DOHH2 (cell line): ENCODE results near the gene SIPA1L3.

ENCODE experiments used
- H3F3A ChIP-seq: fragments of 200-600 bp; sonication (generic), shearing (Covaris generic); 2 replicates; pipeline ENCODE4 v1.6.0; 2016; ENCODE audit warnings: antibody characterized with exemption, mild to moderate bottlenecking; ENCODE audit not compliant: control insufficient read depth, insufficient read depth
- H3K27ac ChIP-seq: fragments of 200-600 bp; sonication (generic); 2 replicates; pipeline ENCODE4 v1.5.1; 2014; ENCODE audit warnings: low read depth, mild to moderate bottlenecking, low read length, moderate library complexity
- H3K27me3 ChIP-seq: fragments of 200-600 bp; sonication (generic); 2 replicates; pipeline ENCODE4 v1.6.1; 2014; ENCODE audit warnings: mild to moderate bottlenecking, low read length, mixed read lengths; ENCODE audit not compliant: control insufficient read depth
- H3K36me3 ChIP-seq: fragments of 200-600 bp; sonication (generic); 2 replicates; pipeline ENCODE4 v1.6.1; 2014; ENCODE audit warnings: mild to moderate bottlenecking, low read length, moderate library complexity, mixed read lengths; ENCODE audit not compliant: control insufficient read depth
- H3K4me1 ChIP-seq: fragments of 200-600 bp; sonication (generic); 2 replicates; pipeline ENCODE4 v1.6.1; 2014; ENCODE audit warnings: mild to moderate bottlenecking, low read length, mixed read lengths; ENCODE audit not compliant: control insufficient read depth
- H3K4me2 ChIP-seq: fragments of 200-600 bp; sonication (generic); 2 replicates; pipeline ENCODE4 v1.6.0; 2014; ENCODE audit warnings: mild to moderate bottlenecking, low read length, moderate library complexity
- H3K4me3 ChIP-seq: fragments of 200-600 bp; sonication (generic); 2 replicates; pipeline ENCODE4 v1.5.1; 2014; ENCODE audit warnings: mild to moderate bottlenecking, low read length, mixed read lengths
- H3K79me2 ChIP-seq: fragments of 200-600 bp; sonication (generic); 2 replicates; pipeline ENCODE4 v1.6.1; 2014; ENCODE audit warnings: mild to moderate bottlenecking, low read length, mixed read lengths; ENCODE audit not compliant: control insufficient read depth
- H3K9me2 ChIP-seq: fragments of 200-600 bp; sonication (generic); replicated peaks from 2 replicates; pipeline ENCODE4 v1.6.1; 2014; ENCODE audit warnings: mild to moderate bottlenecking, low read length, mixed read lengths; ENCODE audit not compliant: control insufficient read depth
- H3K9me3 ChIP-seq: fragments of 200-600 bp; sonication (generic); 2 replicates; pipeline ENCODE4 v1.6.1; 2014; ENCODE audit warnings: antibody characterized with exemption, low read length, mixed read lengths; ENCODE audit not compliant: control insufficient read depth, insufficient read depth
- H4K20me1 ChIP-seq: fragments of 200-600 bp; sonication (generic); 2 replicates; pipeline ENCODE4 v1.6.0; 2014; ENCODE audit warnings: low read depth, mild to moderate bottlenecking, antibody characterized with exemption, low read length, moderate library complexity; ENCODE audit not compliant: control insufficient read depth, insufficient read depth
- EZH2phosphoT487 ChIP-seq: fragments of 200-600 bp; sonication (generic); IDR thresholded peaks from 2 replicates; pipeline ENCODE4 v1.6.1; 2017; ENCODE audit warnings: borderline replicate concordance, mild to moderate bottlenecking, antibody characterized with exemption, low read length, moderate library complexity, mixed read lengths
- TF ChIP-seq, protein P1 (sequence below): fragments of 200-600 bp; sonication (generic); IDR thresholded peaks from one replicate; pipeline ENCODE4 v1.5.1; 2014; ENCODE audit warnings: antibody characterized with exemption, mild to moderate bottlenecking, low read depth, low read length; ENCODE audit not compliant: poor library complexity, severe bottlenecking

Gene SIPA1L3

DNA sequence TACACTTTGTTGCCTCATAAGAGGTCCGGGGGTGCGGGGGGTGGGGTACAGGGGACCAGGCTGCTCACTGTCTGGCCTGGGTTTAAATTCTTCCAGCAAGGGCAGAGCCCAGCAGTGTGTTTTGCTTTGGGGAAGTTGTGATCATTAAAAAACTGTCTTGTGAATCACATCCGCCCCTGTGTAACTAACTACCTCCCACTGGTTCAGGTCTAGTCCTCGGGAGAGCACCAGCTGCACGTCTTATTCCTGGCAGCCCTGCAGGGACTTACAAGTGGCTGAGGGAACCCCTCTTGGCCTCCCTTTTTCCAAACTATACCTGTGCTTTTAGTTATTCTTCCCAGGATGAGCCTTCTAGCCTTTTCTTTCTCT, 127.5 kb downstream of the SIPA1L3 start:
- TF ChIP-seq, protein P1, sequence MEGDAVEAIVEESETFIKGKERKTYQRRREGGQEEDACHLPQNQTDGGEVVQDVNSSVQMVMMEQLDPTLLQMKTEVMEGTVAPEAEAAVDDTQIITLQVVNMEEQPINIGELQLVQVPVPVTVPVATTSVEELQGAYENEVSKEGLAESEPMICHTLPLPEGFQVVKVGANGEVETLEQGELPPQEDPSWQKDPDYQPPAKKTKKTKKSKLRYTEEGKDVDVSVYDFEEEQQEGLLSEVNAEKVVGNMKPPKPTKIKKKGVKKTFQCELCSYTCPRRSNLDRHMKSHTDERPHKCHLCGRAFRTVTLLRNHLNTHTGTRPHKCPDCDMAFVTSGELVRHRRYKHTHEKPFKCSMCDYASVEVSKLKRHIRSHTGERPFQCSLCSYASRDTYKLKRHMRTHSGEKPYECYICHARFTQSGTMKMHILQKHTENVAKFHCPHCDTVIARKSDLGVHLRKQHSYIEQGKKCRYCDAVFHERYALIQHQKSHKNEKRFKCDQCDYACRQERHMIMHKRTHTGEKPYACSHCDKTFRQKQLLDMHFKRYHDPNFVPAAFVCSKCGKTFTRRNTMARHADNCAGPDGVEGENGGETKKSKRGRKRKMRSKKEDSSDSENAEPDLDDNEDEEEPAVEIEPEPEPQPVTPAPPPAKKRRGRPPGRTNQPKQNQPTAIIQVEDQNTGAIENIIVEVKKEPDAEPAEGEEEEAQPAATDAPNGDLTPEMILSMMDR: no peak
- no peak for TF ChIP-seq EZH2phosphoT487
- H4K20me1 ChIP-seq: 0 out of 2 replicates have a peak, but pooled peaks cover 4% of the 10 kb centered on the region
- peak overlapping the region; percentile 53 for H3K4me3 ChIP-seq
- no peaks in the 10 kb centered on the region for H3K9me2 ChIP-seq
- peak overlapping the region; percentile 67 for H3K27ac ChIP-seq
- peaks cover 6% of the 10 kb centered on the region; the same call in 1 of the 2 replicates for H3F3A ChIP-seq
- peaks cover 12% of the 10 kb centered on the region for H3K36me3 ChIP-seq
- peak overlapping the region; percentile 66 for H3K4me2 ChIP-seq
- H3K4me1 ChIP-seq: peaks cover 46% of the 10 kb centered on the region
- peaks cover 21% of the 10 kb centered on the region for H3K79me2 ChIP-seq
- H3K27me3 ChIP-seq: no peaks in the 10 kb centered on the region
- H3K9me3 ChIP-seq: no peaks in the 10 kb centered on the region

DNA sequence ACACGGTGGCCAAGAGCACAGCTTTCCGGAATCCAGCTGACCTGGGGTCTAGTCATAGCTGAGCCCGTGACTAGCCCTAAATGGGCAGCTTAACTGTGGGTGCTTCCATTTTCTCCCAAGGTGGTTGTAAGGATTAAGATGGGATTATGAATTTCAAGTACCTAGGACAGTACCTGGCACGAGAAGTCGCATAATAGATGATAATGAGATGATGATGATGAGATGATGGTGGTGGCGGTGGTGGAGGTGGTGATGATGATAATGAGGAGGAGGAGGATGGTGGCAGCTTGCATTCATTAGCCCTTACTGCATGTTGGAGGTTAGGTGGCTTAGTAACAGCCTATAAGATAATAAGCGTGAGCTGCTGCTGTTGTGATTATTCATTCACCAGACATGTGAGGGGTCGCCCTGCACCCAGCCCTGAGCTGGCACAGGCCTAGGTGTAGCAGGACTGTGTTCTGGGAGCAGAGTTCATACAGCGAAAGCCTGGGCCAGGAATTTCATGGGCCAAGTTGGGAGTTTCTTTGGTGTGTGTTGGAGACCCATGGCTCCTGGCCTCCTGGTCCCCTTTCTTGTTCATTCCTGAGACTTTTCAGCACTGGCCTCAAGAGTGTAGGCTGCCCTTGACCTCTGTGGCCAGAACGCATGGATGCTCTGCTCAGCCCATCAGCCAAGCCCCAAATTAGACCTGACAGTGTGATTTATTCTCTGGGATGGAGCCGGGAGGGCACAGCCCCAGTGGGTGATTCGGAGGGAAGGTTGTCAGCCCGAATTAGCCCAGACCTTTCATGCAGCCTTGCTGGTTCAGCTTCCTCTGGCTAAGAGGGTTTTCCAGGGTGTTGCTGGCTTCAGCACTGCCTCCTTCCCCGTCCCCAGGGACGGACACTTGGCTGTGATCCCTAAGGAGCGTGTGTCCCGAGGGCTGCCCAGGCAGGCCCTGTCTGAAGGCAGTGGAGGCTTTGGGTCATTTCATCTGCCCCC, 128.8 kb downstream of the SIPA1L3 start:
- Histone ChIP-seq H3F3A (peaks cover 6% of the 10 kb centered on the region; the same call in 1 of the 2 replicates), H3K36me3 (peaks cover 10% of the 10 kb centered on the region), H3K27ac (no peak overlapping the region), H3K9me2 (no peaks in the 10 kb centered on the region), H4K20me1 (0 out of 2 replicates have a peak, but pooled peaks cover 4% of the 10 kb centered on the region), H3K4me1 (peaks cover 43% of the 10 kb centered on the region), H3K4me2 (no peak overlapping the region), H3K4me3 (no peak overlapping the region), H3K79me2 (peaks cover 21% of the 10 kb centered on the region), H3K27me3 (no peaks in the 10 kb centered on the region), H3K9me3 (no peaks in the 10 kb centered on the region)
- no peak for TF ChIP-seq EZH2phosphoT487
- TF ChIP-seq, protein P1: no peak

DNA sequence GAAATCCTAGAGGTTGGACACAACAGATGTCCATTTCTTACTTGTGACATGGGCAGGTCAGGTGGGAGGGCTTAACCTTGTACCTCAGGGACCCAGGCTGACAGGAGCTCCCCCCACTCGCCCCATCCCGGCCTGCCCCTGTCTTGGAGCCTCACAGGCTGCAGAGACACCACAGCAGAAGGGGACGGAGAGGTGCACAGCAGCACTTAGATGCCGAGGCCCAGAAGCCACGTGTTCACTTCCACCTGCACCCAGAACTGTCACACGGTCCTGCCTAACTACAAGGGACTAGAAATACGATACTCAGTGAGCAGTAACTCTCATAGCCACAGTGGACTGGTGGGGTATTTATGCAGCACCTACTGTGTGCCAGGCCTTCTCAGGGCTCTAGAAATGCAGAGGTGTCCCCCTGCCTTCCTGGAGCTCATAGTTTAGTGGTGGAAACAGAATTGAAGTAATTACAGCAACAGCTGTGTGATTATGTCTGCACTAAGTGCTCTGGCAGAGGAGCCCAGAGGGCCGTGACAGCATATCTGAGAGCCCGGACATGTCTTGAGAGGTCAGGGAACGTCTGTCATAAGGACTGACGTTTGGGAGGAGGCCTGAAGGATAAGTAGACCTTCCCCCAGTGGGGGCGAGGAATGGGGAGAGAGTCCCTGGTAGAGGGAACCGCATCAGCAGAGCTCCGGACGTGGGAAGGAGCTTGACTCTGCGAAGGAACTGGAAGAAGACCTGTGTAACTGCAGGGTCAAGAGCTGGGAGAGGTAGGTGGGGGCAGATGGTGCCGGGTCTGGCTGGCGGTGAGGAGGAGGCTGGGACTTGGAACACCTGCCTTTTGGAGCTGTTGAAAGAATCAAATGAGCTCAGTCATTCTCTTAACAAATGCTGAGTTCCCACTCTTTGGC, 130.0 kb downstream of the SIPA1L3 start:
- Histone ChIP-seq H3K9me2 (no peaks in the 10 kb centered on the region), H3K27ac (no peak overlapping the region), H4K20me1 (0 out of 2 replicates have a peak, but pooled peaks cover 4% of the 10 kb centered on the region), H3K9me3 (no peaks in the 10 kb centered on the region), H3K36me3 (peaks cover 4% of the 10 kb centered on the region; the same call in 1 of the 2 replicates), H3K4me2 (no peak overlapping the region), H3K4me3 (no peak overlapping the region), H3K4me1 (peaks cover 32% of the 10 kb centered on the region), H3K27me3 (no peaks in the 10 kb centered on the region), H3F3A (peaks cover 6% of the 10 kb centered on the region; the same call in 1 of the 2 replicates), H3K79me2 (peaks cover 21% of the 10 kb centered on the region)
- TF ChIP-seq, protein P1: no peak
- no peak for TF ChIP-seq EZH2phosphoT487
